Measurements from ENCODE around the gene MAS1.
"Not testable (repeated sequence)": the region's sequence is repeated elsewhere in the genome, so short reads cannot be mapped to it uniquely, and the experiment has no call there.

The MAS1 gene

GRCh38 chr6:159916752-159917151 lies 26.0 kb downstream of the MAS1 start:
- DNase-seq (ENCODE audit: low read depth in 2 of 2): no peak

DNA sequence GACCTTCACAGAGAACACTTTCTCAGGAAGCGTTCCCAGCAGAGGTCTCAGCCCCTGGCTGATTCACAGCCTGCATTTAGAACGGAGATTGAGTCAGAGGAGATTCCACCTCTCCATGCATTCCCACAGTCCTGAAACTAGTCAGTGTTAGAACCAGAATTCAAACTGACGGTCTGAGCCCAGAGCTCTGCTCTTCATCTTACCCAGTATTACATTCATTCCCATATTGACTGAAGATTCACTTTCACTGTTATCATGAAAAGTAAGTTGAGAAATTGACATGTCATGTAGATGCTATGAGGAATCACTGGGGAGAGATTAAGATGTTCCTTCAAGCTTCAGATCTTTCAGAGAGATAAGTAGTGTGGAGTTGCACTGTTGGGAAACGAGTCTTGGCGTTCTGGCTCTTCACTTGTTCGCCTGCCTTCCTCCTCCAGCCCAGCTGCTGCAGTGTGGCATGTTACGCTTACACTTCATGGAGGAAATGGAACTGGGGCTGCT lies 28.3 kb downstream of the MAS1 start:
- no peak for DNase-seq (ENCODE audit: low read depth in 2 of 2)

GRCh38 chr6:159919800-159920199 lies 29.0 kb downstream of the MAS1 start:
- no peak for DNase-seq (ENCODE audit: low read depth in 2 of 2)

DNA sequence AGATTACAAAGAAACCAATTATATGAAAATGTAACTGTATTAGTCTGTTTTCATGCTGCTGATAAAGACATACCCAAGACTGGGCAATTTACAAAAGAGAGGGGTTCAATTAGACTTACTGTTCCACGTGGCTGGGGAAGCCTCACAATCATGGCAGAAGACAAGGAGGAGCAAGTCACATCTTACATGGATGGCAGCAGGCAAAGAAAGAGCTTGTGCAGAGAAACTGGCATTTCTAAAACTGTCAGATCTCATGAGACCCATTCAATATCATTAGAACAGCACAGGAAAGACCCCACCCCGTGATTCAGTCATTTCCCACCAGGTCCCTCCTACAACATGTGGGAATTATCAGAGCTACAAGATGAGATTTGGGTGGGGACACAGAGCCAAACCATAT lies 33.4 kb downstream of the MAS1 start:
- DNase-seq (ENCODE audit: low read depth in 2 of 2): not testable (repeated sequence)

- DNase-seq (ENCODE audit: low read depth in 2 of 2): no peak
Observed at GRCh38 chr6:159926542-159927203, 35.9 kb downstream of the MAS1 start.

DNA sequence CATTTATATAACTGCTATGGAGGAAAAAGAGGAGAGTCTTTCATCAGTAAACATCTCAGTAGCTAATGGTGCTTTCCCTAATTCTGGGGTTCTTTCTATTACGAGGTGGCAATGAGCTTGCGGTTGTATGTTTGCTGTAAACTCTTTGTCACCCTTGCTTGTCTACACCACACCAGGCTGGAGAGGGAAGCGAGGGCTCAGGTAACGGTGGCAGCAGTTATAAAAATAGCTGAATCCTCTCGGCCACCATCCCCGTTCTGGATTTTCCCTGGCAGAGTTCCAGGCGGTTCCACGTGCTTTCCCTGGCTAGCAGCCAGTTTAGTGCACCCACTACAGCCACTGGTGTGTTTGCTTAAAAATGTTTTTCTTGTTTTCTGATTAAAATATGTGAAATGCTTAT lies 39.0 kb downstream of the MAS1 start:
- no peak for DNase-seq (ENCODE audit: low read depth in 2 of 2)

GRCh38 chr6:159931112-159931511 lies 40.3 kb downstream of the MAS1 start:
- no peak for DNase-seq (ENCODE audit: low read depth in 2 of 2)

DNA sequence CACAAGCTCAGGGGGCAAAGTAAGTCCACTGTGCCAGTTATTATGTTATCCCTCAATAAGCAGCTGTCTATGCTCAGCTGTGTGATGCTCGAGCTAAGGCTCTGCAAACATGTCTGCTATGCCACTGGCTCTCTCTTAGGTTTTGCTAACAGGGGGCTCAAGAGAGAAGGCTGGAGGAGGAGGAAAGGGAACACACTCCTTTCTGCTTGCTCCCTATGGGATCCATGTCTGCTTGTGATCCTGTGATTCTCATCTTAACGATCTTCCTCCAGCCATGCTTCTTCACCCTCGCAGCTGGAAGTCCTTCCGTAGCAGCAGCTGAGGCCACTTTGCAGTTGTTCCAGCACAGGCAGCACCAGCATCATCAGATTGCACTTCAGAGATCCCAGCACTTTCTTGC lies 41.1 kb downstream of the MAS1 start:
- no peak for DNase-seq (ENCODE audit: low read depth in 2 of 2)

- no peak for DNase-seq (ENCODE audit: low read depth in 2 of 2)
Observed at GRCh38 chr6:159933077-159933476, 42.3 kb downstream of the MAS1 start.

GRCh38 chr6:159934181-159934580 lies 43.4 kb downstream of the MAS1 start:
- no peak for DNase-seq (ENCODE audit: low read depth in 2 of 2)

DNA sequence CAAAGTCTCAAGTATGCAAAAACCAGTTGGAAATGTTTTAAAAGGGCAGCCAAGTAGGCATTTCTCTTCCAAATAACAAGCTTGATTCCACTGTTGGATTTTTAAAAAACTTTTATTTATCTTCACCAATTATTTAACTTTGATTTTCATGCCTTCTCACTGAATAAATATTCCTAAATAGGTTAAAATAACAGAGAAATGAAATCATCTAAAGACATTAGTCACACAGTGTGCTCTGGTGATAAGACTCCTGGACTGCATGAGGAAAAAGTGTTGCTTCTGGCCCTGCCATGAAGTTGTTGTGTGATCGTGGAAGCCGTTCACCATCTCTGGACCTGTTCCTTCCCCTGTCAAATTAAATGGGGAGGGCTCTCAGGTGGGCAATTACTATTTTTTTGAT lies 44.3 kb downstream of the MAS1 start:
- no peak for DNase-seq (ENCODE audit: low read depth in 2 of 2)

DNA sequence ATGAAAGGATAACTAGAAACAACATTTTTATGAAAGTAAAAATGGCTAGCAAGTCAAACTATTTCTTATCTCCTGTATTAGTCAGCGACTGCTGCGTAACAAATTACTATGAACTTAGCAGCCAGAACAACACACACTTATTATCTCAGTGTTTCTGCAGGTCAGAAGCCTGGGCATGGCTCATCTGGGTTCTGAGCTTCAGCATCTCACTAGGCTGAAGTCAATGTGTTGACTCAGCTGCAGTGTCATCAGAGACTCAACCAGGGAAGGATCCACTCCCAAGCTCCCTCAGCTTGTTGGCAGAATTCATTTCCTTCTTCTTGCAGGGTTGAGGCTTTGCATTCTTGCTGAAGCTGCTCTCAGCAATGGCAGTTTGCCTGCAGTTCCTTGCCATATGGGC lies 44.8 kb downstream of the MAS1 start:
- DNase-seq (ENCODE audit: low read depth in 2 of 2): no peak

- DNase-seq (ENCODE audit: low read depth in 2 of 2): no peak
Observed at GRCh38 chr6:159939591-159940016, 48.8 kb downstream of the MAS1 start.

All from stimulated activated CD8-positive, alpha-beta memory T cell treated with anti-CD3 and anti-CD28 coated beads, Interleukin-15, amount 100 ng/mL, for 4 hours (primary cell).